Stimulated activated CD4-positive, alpha-beta T cell treated with anti-CD3 and anti-CD28 coated beads, Interleukin-4, amount 100 ng/mL, for 4 hours (primary cell): ENCODE data around the gene CNBD2.
"Not testable (repeated sequence)": the region's sequence is repeated elsewhere in the genome, so short reads cannot be mapped to it uniquely, and the experiment has no call there.

Source experiments
- DNase-seq, 2 experiments: peaks; one replicate each; pipeline ENCODE4 v3.0.0-alpha.2; 2020

CNBD2 gene

GRCh38 chr20:35975576-35976373 is 7.4 kb downstream of the CNBD2 start:
- DNase-seq: no peak

- DNase-seq: no peak
These were observed 9.7 kb downstream of the CNBD2 start for GRCh38 chr20:35978041-35978513.

GRCh38 chr20:35979544-35979943 is 11.2 kb downstream of the CNBD2 start:
- DNase-seq: no peak

GRCh38 chr20:35981969-35982368 is 13.6 kb downstream of the CNBD2 start:
- DNase-seq: no peak

DNA sequence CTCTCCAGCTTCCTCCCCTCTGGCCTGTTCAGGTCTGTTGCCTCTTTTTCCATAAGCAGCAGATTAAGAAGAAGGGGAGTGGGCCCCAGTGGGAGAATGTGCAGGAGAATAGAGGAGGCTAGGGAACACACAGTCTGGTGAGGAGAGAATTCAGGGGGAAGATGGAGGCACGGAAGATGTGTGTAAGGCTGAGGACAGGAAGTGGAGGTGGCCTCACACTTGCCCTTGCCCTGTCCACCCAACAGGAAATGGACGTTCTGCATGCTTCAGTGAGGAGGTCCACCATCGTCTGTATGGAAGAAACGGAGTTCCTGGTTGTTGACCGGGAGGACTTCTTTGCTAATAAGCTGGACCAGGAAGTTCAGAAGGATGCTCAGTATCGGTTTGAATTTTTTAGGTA is 16.0 kb downstream of the CNBD2 start:
- DNase-seq: no peak

DNA sequence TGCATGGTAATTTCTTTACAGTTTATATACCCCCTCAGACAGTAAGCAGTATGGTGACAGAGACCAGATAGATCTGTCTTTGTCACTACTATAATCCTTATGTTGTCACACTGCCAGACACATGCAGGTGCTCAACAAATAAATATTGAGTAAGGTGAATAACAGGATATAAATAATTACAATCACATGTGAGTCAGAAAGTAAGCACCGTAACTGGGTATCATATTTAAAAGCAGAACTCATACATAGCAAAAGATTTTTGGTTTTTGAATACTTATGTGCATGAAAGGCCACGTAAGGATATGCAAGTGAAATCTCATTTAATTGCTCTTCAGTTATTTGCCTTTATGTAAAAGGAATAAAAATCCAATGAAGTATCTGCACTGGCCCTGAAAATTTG is 17.4 kb downstream of the CNBD2 start:
- no peak for DNase-seq

- no peak for DNase-seq
These were observed 20.6 kb downstream of the CNBD2 start for GRCh38 chr20:35988910-35989463.

DNA sequence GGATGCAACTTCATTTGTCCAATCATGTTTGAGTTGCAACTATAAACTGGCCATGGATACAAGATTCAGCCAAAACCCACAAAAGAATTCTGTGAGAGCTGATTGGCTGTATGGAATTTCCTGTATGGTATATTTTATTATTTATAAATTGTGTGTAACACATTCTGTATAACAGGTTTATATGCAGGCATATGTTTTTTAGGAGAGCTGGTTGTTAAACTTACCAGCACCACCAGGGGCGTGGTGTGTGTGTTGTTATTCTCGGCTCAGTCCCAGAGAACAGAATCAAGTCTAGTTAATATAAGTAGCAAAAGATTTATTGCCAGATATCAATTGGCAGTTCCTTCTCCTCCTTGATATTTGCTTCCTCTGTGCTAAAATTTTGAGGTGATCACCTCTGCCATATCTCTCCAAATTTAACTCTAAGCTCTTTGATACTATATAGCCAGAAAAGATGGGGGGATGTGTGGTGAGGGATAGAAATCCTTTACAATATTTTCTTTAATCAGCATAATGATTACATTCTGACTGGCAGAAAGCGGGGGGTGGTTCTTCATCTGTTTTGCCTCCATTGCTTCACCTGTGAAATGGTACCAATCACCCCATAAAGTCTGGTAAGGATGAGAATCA is 22.9 kb downstream of the CNBD2 start:
- no peak for DNase-seq

DNA sequence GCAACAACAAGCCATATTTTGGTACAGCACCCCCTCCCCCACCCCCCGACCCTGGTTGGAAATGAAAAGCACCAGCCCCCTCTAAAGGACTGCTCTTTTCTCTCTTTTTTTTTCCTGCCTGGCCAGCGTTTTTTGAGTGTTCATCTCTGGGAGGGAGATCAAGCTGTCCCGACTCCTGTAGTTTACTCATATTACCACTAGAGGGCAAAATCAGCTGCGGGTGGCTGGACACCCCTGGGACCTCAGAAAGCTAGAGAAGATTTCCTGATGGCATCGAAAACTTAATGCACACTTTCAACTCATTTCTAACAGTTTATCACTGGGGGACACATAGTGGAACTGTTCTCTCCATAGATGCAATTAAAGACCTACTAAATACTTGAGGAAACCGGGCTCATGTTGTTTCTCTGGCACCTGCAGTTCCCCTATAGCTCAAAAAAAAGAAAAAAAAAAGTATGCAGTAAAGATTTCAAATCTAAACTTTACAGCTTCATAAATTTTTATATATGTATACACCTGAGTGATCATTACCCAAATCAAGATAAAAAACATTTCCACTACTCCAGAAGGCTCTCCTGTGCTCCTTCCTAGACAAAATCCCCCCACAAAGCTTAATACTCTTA is 24.4 kb downstream of the CNBD2 start:
- peak; percentile 2 to 16 for DNase-seq

GRCh38 chr20:35994994-35995453 is 26.6 kb downstream of the CNBD2 start:
- DNase-seq: peak; percentile 76 to 80

DNA sequence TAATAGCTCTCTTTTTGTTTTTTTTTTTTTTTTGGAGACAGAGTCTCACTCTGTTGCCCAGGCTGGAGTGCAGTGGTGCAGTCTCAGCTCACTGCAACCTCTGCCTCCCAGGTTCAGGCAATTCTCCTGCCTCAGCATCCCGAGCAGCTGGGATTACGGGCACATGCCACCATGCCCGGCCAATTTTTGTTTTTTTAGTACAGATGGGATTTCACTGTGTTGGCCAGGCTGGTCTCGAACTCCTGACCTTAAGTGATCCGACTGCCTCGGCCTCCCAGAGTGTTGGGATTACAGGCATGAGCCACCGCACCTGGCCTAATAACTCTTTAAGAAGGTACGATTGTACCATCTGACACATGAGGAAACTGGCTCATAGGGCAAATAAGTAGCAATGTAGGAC is 28.1 kb downstream of the CNBD2 start:
- DNase-seq: not testable (repeated sequence)

DNA sequence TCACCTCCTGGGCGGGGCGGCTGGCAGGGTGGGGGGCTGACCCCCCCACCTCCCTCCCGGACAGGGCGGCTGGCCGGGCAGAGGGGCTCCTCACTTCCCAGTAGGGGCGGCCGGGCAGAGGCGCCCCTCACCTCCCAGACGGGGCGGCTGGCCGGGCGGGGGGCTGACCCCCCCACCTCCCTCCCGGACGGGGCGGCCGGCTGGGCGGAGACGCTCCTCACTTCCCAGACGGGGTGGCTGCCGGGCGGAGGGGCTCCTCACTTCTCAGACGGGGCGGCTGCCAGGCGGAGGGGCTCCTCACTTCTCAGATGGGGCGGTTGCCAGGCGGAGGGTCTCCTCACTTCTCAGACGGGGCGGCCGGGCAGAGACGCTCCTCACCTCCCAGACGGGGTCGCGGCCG is 32.9 kb downstream of the CNBD2 start:
- DNase-seq: not testable (repeated sequence)

DNA sequence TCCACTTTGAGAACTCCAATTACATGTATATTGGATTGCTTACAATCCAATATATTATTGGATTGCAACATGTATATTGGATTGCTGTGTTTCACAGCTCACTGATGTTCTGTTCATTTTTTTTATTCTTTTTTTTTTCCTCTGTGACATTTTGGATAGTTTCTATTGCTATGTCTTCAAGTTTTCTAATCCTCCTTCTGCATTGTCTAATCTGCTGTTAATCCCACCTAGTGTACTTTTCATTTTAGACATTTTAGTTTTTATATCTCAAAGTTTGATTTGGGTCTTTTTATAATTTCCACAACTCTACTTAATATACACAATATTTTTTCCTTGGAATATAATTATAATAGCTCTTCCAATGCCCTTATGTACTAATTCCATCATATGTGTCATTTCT is 34.5 kb downstream of the CNBD2 start:
- no peak for DNase-seq

DNA sequence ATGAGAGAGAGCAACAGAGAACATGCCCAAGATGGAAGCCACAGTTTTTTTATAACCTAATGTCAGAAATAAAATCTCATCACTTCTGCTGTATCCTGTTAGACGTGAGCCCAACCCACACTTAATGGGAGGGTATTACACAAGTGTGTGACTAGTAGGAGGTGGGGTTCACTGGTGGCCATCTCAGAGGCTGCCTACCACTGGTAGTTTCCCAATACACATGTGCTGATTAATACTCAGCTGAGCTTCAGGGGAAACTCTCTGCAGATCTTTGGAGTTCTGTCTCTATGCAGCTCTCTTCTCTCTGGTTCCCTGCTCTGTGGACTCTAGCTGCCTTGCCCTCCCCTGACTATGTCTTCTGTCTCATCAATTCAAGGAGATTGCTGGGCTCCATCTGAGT is 35.7 kb downstream of the CNBD2 start:
- no peak for DNase-seq

DNA sequence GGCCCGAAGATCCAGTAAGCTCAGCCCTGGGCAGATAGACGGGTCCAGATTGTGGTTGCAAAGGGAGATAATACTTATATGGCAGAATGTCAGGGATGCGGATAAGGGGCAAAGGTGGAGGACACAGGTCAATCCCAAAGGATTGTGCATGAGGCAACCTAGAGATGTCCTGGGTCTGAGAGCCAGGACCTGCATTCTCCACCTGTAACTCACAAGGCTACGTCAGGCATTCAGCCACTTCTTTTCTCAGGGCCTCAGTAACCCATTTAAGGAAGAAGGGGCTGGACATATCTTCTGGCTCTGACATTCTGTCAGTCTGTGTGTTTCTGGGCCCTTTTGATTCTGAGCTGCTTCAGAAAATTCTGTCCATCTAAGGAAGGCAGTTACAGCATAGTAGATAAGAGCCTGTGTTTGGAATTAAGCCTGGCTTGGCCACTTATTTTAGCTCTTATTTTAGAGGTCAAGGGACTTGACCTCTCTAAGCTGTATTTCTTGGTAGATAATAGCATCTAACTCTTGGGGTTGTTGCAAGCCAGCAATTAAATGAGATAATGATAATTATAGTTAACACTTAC is 40.2 kb downstream of the CNBD2 start:
- DNase-seq: no peak

DNA sequence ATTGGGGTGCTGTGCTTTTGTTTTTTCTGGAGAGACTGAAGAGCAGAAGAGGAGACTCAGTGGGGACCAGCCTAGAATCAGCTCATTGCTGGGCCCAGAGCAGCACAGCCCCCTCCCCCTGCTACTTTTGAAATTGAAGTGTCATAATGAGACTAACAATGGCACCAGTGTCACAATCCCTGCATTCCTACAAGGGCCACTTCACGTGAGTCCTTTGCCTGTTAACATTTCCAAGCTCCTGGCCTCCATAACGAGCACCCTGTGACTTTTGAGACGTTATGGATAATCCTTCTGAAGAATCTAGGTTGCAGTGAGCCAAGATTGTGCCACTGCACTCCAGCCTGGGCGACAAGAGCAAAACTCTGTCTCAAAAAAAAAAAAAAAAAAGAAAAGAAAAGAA is 41.7 kb downstream of the CNBD2 start:
- DNase-seq: no peak

- DNase-seq: no peak
These were observed 42.4 kb downstream of the CNBD2 start for GRCh38 chr20:36010825-36011224.

GRCh38 chr20:36015806-36016403 is 47.5 kb downstream of the CNBD2 start:
- DNase-seq: no peak

GRCh38 chr20:36017048-36017951 is 48.9 kb downstream of the CNBD2 start:
- no peak for DNase-seq

GRCh38 chr20:36018208-36018988 is 50.0 kb downstream of the CNBD2 start:
- DNase-seq: no peak

GRCh38 chr20:36026131-36026530 is 57.7 kb downstream of the CNBD2 start:
- DNase-seq: not testable (repeated sequence)
